Fibroblast of skin of right quadriceps (primary cell): ENCODE data around the gene ZFP57.
"Not testable (repeated sequence)": the region's sequence is repeated elsewhere in the genome, so short reads cannot be mapped to it uniquely, and the experiment has no call there.

Source experiments
- DNase-seq: peaks from one replicate; pipeline ENCODE4 v3.0.0-alpha.2; 2013

ZFP57 gene

GRCh38 chr6:29694637-29695036 is 13.7 kb upstream of the ZFP57 start:
- DNase-seq: no peak

GRCh38 chr6:29685718-29686326 is 4.9 kb upstream of the ZFP57 start:
- DNase-seq: no peak

GRCh38 chr6:29681811-29682210 is 859 bp upstream of the ZFP57 start:
- no peak for DNase-seq

GRCh38 chr6:29680416-29680815 is 536 bp downstream of the ZFP57 start:
- no peak for DNase-seq

- DNase-seq: no peak
Observed at GRCh38 chr6:29679962-29680361, 990 bp downstream of the ZFP57 start.

GRCh38 chr6:29678114-29678513 is 2.8 kb downstream of the ZFP57 start:
- no peak for DNase-seq

GRCh38 chr6:29676981-29677601 is 3.9 kb downstream of the ZFP57 start:
- DNase-seq: peak; percentile 10

- DNase-seq: no peak
Observed at GRCh38 chr6:29675561-29675960, 5.4 kb downstream of the ZFP57 start.

- DNase-seq: no peak
Observed at GRCh38 chr6:29674008-29674407, 6.9 kb downstream of the ZFP57 start.

GRCh38 chr6:29673161-29673560 is 7.8 kb downstream of the ZFP57 start:
- DNase-seq: no peak

- DNase-seq: not testable (repeated sequence)
Observed at GRCh38 chr6:29672116-29672515, 8.8 kb downstream of the ZFP57 start.

GRCh38 chr6:29671026-29671425 is 9.9 kb downstream of the ZFP57 start:
- DNase-seq: no peak

- no peak for DNase-seq
Observed at GRCh38 chr6:29667158-29667557, 13.8 kb downstream of the ZFP57 start.

GRCh38 chr6:29666826-29667130 is 14.2 kb downstream of the ZFP57 start:
- DNase-seq: no peak

GRCh38 chr6:29665942-29666825 is 14.8 kb downstream of the ZFP57 start:
- DNase-seq: no peak

GRCh38 chr6:29663300-29664042 is 17.5 kb downstream of the ZFP57 start:
- DNase-seq: no peak

- DNase-seq: not testable (repeated sequence)
Observed at GRCh38 chr6:29661502-29662141, 19.3 kb downstream of the ZFP57 start.

GRCh38 chr6:29661071-29661470 is 19.9 kb downstream of the ZFP57 start:
- DNase-seq: no peak

- no peak for DNase-seq
Observed at GRCh38 chr6:29656798-29657197, 24.2 kb downstream of the ZFP57 start, which contains the start of gene MOG. TSS of gene MOG (plus strand) at chr6:29657092. CDS start at chr6:29657210, 118 bp downstream.

GRCh38 chr6:29656157-29656556 is 24.8 kb downstream of the ZFP57 start:
- no peak for DNase-seq

GRCh38 chr6:29655658-29656057 is 25.3 kb downstream of the ZFP57 start:
- DNase-seq: no peak

- DNase-seq: peak; percentile 56
Observed at GRCh38 chr6:29653452-29654038, 27.4 kb downstream of the ZFP57 start.
